Cardiac septum (tissue), 1 donor: ENCODE results near the gene JUND. TPM values are rescaled to one million over a fixed set of nuclear protein-coding genes. Genes with fewer than 3 reads are reported as not detected.

ENCODE experiments used
- DNase-seq: peaks from one replicate; pipeline ENCODE4 v3.0.0-alpha.2; 2020; ENCODE audit warnings: low spot score
- intact Hi-C: fragments of 100-400 bp; cut with DNase I; formaldehyde crosslinking; loops from one replicate; pipeline ENCODE4 v1.14.0; 2022
- total RNA-seq: library from RNA; stranded (reverse); fragmentation: NEBNext Ultra II Directional; extraction: Animal tissue kit (Norgen Biotek cat#: 25700); gene quantifications from one replicate; pipeline ENCODE4 v1.2.1, GENCODE V29; 2021
- donor health status: DM: no; HTN: no; CAD: no.

Gene JUND
- total RNA-seq, 1 donor from 2014 or later, result 140 TPM

DNA sequence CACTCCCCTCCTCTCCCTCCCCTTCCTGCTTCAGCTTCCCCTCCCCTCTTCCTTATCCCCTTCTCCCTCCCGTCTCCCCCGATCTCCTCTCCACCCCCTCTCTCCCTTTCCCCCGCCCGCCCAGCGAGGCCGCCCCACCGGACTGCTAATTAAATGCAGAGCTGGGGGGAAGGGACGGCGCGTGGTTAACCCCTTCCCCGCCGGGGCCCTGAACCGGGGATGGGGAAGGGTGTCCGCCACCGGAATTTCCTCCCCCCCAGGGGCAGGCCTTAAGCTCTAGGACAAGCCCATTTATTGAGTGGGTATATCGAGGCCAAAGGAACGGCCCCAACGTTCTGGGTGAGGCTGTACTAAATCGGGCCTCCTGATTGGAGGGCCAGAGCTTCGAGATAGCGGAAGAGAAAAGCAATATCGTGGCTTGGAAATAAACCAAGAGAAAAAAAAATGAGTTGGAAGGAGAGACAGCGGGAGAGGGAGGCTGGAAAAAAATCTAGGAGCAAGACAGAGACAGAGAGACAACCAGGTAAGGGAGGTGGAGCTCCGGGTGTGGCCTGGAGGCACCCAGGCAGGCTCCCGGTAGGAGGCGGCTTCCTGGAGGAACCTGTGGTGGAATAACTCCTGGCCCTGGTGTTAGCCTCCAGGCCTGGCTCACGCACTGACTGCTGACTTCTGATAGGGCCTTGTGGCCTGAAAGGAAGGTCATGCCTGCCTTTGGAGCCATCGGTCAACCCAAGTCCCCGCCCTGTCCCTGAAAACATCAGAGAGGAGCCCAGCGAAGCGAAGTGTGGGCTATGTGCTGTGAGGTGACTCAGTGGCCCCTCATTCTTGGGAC, 11.6 kb upstream of the JUND start:
- DNase-seq, result peak; percentile 89
- intact Hi-C loops, result no loop called here

DNA sequence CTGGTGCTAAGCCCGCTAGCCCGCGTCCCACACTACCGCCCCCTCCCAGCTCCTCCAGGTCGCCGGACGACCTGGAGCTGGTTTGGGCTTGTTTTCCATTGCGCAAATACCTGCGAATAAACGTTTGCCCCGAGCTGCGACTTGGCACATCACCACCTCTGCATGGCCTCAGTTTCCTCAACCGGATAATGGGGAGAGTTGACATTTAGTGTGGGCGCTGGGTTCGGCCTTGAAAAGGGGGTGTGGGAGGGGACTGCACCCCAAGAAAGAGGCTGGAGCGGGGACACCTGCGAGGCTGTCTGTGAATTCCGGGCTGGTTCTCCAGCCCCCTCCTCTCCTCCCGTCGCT, 11.0 kb upstream of the JUND start:
- intact Hi-C loops, result no loop called here

DNA sequence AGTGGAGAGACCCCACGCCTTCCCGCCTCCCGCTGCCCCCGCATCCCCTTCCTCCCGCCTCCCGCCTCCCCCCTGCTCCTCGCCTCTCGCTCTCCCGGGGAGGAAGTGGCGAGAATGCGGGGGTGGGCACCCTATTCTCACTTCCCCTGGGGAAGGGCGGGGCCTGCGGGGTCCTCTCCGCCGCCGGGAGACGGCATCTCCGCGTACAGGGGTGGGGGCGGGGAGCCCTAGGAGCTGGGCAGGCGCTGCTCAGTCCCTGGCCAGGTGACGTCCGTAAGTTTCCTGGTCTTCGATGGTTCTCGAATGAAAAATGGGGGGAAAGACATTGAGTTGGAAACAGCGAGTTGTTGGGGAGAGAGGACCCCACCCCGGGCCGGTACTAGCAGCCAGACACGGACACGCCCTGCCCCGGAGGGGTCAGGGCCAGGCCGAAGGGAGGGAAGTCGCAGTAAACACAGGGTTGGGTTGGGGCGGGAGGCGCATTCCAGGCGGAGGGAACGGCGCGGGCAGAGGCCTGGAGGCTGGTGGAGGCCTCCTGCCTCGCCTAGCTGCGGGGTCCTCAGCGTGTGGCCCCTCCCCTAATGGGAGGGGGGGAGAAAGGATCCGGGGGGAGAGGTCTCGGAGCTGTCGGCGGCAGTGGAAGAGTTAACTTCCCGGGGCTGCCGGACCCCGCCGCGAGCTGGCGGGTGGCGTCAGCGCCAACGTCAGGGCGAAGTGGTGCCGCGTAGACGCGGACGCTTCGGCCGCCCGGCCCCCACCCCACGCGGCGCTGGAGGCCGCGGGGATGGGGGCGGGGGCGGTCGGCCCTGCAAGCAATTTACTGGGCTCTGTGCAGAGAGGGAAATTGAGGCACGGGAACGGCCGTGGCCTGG, 10.4 kb upstream of the JUND start:
- peak; percentile 94 for DNase-seq
- intact Hi-C loops, result no loop called here

More for the DNA sequence above, 11.0 kb upstream of the JUND start:
- no peak for DNase-seq

DNA sequence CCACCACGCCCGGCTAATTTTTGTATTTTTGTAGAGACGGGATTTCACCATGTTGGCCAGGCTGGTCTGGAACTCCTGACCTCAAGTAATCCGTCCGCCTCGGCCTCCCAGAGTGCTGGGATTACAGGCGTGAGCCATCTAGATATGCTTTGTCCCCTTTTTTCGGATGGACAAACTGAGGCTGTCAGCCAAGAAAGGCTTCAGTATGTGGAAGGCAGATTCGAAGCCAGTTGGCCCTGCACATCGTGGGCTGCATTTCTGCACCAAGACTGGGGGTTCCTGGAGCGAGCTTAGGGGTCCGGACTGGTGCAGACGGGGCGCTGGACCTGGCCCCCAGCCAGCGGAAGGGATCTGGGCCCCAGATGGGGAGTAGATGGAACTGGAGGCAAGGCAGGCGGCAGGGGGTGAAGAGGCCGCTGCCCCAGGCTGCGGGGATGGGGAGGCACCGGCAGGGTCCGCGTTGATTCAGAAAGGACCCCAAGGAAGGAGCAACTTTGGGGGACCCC, 9.7 kb upstream of the JUND start:
- intact Hi-C loops, result no loop called here
- DNase-seq, result no peak

DNA sequence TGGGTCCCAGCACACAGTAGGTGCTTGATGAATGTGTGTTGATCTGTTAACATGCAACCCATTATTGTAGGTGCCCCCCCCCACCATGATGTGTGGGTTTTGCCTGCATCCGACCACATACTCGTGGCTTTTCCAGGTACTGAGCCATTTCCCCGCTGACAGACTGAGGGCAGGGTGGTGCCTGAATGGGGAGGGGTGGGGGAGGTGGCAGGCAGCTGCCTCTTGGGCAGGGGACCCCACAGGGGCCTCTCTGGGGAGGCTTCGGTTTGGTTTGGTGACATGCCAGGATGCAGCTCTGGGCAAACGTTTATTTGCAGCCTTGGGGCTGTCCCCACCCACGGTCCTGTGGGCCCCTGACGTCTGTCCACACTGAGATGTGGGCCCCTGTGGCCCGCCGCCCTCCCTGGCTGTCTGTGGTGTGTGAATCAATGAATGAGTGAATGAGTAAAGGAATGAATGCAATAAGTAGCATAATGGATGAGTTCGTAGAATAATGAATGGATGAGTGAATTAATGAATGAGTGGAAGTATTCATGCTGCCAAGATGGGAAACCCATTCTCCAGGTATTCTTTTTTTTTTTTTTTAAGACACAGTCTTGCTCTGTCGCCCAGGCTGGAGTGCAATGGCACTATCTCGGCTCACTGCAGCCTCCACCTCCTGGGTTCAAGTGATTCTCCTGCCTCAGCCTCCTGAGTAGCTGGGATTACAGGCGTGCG, 9.0 kb upstream of the JUND start:
- intact Hi-C loops, result no loop called here

DNA sequence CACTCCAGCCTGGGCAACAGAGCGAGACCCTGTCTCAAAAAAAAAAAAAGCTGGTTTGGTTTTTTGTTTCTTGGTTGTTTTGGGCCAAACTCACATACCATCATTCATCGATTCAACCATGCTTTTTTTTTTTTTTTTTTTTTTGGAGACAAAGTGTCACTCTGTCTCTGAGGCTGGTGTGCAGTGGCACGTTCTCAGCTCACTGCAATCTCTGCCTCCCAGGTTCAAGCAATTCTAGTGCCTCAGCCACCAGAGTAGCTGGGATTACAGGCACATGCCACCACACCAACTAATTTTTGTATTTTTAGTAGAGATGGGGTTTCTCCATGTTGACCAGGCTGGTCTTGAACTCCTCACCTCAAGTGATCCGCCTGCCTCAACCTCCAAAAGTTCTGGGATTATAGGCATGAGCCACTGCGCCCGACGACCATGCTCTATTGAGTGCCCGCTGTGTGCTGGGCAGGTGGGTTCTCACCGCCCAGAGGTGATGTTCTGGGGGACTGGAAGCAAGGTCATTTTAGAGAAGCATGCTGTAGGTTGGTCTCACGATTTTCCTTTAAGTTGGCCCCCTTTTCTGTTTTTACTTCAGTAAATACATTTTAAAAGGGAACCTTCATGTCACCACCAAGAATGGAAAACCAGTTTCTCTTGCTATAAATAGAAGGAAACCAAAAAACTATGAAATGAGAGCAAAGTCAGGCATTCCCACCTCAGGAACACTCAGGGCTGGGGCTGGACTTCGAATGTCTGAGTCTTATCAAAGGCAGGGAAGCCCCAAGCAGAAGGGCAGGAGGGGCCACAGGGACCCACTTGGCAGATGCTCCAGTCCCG, 8.3 kb upstream of the JUND start:
- intact Hi-C loops, result no loop called here

More for the DNA sequence above, 9.0 kb upstream of the JUND start:
- no peak for DNase-seq

DNA sequence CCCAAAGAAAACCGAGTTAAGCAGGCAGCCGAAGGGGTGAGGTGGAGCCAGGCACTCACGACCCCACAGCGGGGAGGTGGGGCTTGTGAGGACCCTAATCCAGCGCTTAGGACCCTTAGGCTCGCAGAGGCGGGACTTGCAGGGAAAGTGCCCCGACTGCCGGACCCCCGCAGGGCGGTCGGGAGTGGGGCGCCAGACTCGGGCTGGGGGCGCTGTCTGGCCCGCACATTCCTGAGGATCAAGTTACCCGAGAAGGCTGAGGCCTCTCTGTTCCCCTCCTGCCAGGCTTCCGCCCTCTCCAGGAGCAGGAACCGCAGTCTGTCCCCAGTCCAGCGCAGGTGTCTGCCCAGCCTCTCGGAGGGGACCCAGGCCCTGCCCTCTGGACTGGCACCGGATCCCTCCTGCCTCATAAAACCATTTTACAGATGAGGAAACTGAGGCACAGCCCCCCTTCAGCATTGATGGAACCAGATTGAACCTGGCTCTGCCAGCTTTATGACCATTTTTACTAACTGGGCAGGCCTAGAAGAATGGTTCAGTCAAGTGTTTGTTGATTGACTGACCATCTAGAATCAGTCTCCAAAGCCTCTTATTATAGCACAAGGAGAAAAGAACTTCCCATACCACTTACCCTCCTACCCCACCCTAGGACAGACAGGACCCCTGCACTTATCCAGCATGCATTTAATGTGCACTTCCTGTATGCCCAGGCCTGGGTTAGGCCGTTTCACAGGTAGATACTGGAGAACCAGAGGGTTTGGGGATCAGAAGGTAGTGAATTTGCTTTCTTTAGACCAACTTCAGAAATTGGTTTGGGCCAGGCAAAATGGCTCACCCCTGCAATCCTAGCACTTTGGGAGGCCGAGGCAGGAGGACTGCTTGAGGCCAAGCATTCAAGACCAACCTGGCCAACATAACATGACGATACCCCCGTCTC, 6.7 kb upstream of the JUND start:
- DNase-seq, result no peak
- intact Hi-C loops, result no loop called here

More for the DNA sequence above, 8.3 kb upstream of the JUND start:
- DNase-seq, result no peak

DNA sequence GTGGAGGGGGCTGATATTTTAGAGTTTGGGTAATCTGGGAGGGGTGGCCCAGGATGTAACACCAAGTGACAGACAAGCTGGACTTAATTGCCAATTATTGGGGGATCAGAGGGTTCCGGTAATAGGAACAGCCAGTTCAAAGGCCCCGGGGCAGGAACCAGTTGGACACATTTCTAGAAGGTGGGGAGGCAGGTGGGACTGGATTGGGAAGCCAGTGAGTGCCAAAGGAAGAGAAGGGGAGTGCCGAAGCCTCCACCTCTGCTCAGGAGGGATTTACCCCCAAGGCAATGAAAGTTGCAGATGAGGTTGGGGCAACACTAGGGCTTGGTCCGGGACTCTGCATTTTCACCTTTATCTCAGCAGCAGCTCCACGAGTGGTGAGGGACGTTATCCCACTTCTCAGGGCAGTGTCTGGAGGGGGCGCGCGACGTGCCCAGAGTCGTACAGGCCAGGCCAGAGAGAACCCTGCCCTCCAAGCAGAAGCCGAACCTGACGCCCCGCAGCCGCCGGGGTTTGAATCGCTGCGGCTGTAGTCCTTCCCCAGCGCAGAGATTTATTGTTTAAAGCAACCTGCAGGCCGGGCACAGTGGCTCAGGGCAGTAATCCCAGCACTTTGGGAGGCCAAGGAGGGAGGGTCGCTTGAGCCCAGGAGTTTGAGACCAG, 5.7 kb upstream of the JUND start:
- DNase-seq, result no peak
- intact Hi-C loops, result no loop called here

DNA sequence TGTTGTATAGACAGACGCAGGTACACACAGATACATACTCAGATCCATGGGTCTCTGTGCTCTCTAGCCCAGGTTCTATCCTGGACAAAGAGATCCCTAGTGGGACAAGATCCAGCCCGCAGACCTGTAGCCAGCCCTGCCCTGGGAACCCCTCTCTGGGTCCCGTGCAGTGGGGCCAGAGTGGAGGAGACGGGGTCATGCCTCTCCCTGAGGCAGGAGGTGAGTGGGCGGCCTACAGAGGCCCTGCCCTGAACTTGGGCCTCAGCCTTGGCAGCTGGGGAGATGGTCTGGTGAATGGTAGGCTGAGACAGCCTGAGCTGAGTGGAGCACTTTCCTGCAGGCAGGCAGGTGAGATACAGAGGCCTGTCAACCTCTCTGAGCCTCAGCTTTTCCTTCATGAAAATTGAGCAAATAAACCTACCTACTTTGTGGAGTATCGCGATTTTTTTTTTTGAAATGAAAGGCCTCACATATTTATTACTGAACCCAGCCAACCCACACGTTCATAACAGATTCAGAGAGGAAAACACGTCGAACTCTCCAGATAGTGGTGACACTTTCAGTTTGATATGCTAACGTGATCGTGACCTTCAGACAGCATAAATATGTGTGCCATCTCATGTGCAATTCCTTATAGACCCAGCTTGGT, 3.4 kb upstream of the JUND start:
- no peak for DNase-seq
- intact Hi-C loops, result no loop called here

DNA sequence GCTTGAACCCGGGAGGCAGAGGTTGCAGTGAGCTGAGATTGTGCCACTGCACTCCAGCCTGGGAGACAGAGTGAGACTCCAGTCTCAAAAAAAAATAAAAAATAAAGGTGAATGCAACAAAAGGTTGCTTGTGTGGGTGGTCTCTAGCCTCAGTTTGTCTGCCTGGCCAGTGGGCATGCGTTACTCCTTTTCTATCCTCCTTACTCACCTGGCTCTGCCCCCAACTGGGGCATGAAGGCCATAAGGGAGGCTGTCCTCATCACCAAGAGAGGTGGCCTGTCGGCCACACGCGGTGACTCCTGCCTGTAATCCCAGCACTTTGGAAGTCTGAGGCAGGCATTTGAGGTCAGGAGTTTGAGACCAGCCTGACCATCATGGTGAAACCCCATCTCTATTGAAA, 1.9 kb upstream of the JUND start:
- intact Hi-C loops, result no loop called here
- DNase-seq, result no peak

DNA sequence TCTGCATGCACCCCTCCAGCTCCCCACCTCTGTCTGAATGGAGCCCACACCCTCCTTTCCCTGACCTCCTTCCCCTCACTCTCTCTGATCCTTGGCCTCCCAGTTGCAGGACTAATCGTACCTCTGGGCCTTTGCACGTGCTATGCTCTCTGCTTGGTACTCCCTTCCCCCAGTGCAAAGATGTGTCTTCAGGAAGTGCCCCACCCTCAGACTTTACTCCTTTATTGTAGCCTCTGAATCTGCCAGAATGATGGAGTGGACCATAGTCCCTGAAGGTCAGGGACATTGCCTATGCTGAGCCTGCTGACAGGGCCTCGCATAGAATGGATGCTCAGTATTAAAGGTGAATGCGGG, 1.3 kb upstream of the JUND start:
- DNase-seq, result no peak
- intact Hi-C loops, result no loop called here

DNA sequence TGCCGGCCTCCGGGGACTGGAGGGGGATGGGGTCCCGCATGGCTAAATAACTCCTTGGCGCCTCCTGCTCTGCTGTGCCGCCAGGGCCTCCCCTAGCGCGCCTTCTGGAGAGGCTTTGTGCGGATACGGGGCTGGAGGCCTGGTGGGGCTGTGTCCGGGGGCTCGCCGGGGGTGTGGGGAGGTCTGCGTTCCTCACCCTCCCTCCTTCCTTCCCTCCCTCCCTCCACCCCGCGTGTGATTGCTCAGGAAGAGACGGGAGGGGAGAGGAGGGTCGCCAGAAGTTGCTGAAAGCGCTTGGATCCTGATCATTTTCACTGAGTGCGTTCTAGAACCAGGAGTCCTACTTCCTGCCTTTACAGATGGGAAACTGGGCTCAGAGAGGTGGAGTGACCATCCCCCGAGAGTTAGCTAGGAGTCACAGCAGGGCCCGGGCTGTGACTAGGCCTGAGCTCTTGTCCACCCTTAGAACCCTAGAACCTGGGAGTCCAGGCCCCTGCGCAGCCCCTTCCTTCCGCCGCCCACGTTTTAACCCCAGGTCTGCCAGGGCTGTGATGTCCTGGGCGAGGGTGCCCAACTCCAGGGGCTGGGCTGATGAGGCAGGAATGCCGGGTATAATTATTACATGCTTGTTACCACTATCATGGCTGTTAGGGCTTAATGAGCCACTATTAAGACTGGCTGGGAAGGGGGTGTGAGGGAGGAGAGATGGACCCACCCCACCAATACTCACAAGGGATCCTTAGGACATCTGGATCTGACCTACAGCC, 782 bp upstream of the JUND start:
- intact Hi-C loops, result no loop called here
- DNase-seq, result no peak

DNA sequence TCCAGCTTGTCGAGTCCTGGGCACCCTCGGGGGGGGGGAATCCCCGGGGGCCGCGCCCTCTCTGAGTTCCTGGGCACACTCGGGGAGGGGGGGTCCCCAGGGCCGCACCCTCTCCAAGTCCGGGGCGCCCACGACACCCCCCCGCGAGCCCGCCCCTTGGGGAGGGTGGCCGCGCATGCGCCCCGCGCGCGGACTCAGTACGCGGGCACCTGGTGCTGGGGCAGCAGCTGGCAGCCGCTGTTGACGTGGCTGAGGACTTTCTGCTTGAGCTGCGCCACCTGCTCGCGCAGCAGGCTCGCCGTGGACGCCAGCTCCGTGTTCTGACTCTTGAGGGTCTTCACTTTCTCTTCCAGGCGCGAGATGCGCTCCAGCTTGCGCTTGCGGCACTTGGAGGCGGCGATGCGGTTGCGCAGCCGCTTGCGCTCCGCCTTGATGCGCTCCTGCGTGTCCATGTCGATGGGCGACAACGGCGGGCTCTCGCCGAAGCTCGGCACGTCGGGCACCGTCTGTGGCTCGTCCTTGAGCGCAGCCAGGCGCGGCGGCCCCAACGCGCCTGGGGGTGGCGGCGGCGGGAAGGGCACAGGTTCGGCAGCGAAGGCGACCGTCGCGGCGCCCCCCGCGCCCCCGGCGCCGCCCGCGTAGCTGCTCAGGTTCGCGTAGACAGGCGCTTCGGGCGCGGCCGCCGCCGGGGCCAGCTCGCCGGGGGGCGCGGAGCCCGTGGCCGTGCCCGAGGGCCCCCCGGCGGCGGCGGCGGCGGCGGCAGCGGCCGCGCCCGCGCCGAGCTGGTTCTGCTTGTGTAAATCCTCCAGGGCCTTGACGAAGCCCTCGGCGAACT, 958 bp downstream of the JUND start:
- peak; percentile 91 for DNase-seq
- intact Hi-C loops, result loop anchor here (1.0 kb wide), 1 partner anchor 24 kb away; no protein-coding TSS in a partner anchor

DNA sequence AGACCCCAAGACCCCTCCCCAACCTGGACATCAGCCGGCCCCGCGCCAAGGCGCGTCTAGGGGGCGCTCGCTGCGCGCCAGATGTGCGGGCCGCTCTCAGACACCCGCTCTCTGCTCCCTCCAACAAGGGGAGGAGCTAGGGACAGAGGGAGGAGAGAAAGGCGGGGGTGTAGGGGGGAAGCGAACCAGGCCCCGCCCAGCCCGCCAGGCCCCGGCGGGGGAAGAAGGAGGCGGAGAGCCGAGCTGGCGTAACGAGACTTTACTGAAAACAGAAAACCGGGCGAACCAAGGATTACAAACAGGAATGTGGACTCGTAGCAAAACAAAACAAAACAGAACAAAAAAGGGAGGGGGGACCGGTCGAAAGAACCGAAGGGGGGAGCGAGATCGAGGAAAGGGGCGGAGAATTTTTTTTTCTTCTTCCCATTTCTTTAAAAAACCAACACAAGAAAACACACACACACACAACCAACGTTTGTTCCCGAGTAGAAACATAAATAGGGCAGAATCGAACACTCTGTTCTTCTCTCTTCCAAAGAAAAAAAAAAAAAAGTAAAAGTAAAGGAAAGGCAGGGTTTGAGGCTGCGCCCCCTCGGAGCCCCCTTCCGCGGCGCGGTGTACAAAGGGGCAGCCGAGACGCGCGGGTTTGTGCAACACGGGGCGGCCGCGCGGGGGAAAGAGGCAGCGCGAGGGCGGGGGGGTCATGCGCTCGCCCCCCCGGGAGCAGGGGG, 1.7 kb downstream of the JUND start:
- intact Hi-C loops, result loop anchor here (1.0 to 5.0 kb wide), 4 partner anchors 44 to 138 kb away; partner anchors contain the start of genes LSM4, RAB3A and SSBP4
- peak; percentile 97 for DNase-seq

DNA sequence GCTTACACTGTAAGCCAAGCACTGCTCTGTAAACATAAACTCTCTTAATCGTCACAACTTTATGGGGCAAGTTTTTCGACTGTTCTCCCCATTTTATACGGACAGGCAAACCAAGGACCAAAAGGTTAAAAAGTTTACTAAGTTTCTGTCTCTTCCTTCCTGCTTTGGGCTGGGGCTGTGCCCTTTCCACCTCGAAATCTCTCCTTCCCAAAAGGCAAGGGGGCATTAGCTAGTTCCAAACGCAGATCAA, 2.2 kb downstream of the JUND start:
- intact Hi-C loops, result loop anchor here (1.0 to 5.0 kb wide), 4 partner anchors 44 to 138 kb away; partner anchors contain the start of genes LSM4, RAB3A and SSBP4
- DNase-seq, result no peak
